IMR-90 (cell line): ENCODE results near the gene AGAP1. TPM values are rescaled to one million over a fixed set of nuclear protein-coding genes. Genes with fewer than 3 reads are reported as not detected.

Experiments used
- ATAC-seq: fragments of 200-7000 bp; cut with Tn5 transposase; 2 replicates; pipeline ENCODE4 v1.9.1; 2020; ENCODE audit warnings: low read depth, mild to moderate bottlenecking, moderate library complexity
- BruUV-seq: library from RNA; stranded (reverse); fragments of 400-500 nt; replicated peaks from 2 replicates; lab custom pipeline; 2021; lab: Mats Ljungman, UMichigan
- CTCF ChIA-PET: fragments of 300-600 bp; formaldehyde crosslinking; extraction: SDS; loops from one replicate; lab custom pipeline; 2021; ENCODE audit warnings: antibody characterized with exemption; lab: Yijun Ruan, JAX
- POLR2A ChIA-PET: fragments of 300-600 bp; sonication (Branson Sonifier 250); formaldehyde crosslinking; loops from one replicate; lab custom pipeline; 2022; ENCODE audit warnings: antibody characterized with exemption; ENCODE audit not compliant: unreplicated experiment; lab: Charles Lee
- DNase-seq: peaks from one replicate; pipeline ENCODE4 v3.0.0; 2013
- H2AFZ ChIP-seq: replicated peaks from 2 replicates; pipeline ENCODE3; 2013; ENCODE audit warnings: low read length, mild to moderate bottlenecking; ENCODE audit not compliant: poor library complexity
- H2AK5ac ChIP-seq: 2 replicates; pipeline ENCODE4 v1.6.1; 2013; ENCODE audit warnings: low read depth, low read length, inconsistent platforms
- H2AK9ac ChIP-seq: replicated peaks from 2 replicates; pipeline ENCODE3; 2013; ENCODE audit warnings: mild to moderate bottlenecking, low read depth, low read length, moderate library complexity; ENCODE audit not compliant: poor library complexity
- H2BK120ac ChIP-seq: 2 replicates; pipeline ENCODE4 v1.6.1; 2013; ENCODE audit warnings: low read depth, low read length, inconsistent platforms
- H2BK15ac ChIP-seq: 3 replicates; pipeline ENCODE4 v1.6.1; 2013; ENCODE audit warnings: low read depth, low read length, inconsistent platforms
- H2BK20ac ChIP-seq: 2 replicates; pipeline ENCODE4 v1.6.1; 2013; ENCODE audit warnings: low read depth, mild to moderate bottlenecking, inconsistent platforms, low read length, moderate library complexity
- H2BK5ac ChIP-seq: 2 replicates; pipeline ENCODE4 v1.6.1; 2013; ENCODE audit warnings: mild to moderate bottlenecking, low read depth, low read length, inconsistent platforms; ENCODE audit not compliant: poor library complexity, severe bottlenecking
- H3K14ac ChIP-seq: replicated peaks from 2 replicates; pipeline ENCODE4 v1.6.1; 2013; ENCODE audit warnings: low read depth, low read length, inconsistent platforms
- H3K18ac ChIP-seq: 2 replicates; pipeline ENCODE4 v1.6.1; 2013; ENCODE audit warnings: low read depth, low read length, control low read depth
- H3K23ac ChIP-seq: 2 replicates; pipeline ENCODE4 v1.6.1; 2013; ENCODE audit warnings: low read depth, low read length, inconsistent platforms
- H3K27ac ChIP-seq: 2 replicates; pipeline ENCODE4 v1.5.1; 2013; ENCODE audit warnings: mild to moderate bottlenecking, control low read depth, low read length; ENCODE audit not compliant: insufficient read depth
- H3K27me3 ChIP-seq: 2 replicates; pipeline ENCODE4 v1.6.1; 2013; ENCODE audit warnings: low read length; ENCODE audit not compliant: control insufficient read depth, insufficient read depth
- H3K36me3 ChIP-seq: 2 replicates; pipeline ENCODE4 v1.6.1; 2013; ENCODE audit warnings: low read length, mixed read lengths; ENCODE audit not compliant: control insufficient read depth, insufficient read depth
- H3K4ac ChIP-seq: 2 replicates; pipeline ENCODE4 v1.6.1; 2013; ENCODE audit warnings: low read depth, low read length, inconsistent platforms
- H3K4me1 ChIP-seq: 2 replicates; pipeline ENCODE4 v1.6.1; 2013; ENCODE audit warnings: low read length, mixed read lengths; ENCODE audit not compliant: control insufficient read depth, insufficient read depth
- H3K4me2 ChIP-seq: 2 replicates; pipeline ENCODE4 v1.6.1; 2013; ENCODE audit warnings: low read depth, mild to moderate bottlenecking, control low read depth, low read length, moderate library complexity
- H3K4me3 ChIP-seq: 2 replicates; pipeline ENCODE4 v1.5.1; 2013; ENCODE audit warnings: low read depth, mild to moderate bottlenecking, control low read depth, low read length, moderate library complexity; ENCODE audit not compliant: insufficient read depth
- H3K56ac ChIP-seq: 2 replicates; pipeline ENCODE4 v1.6.1; 2013; ENCODE audit warnings: low read length, inconsistent platforms; ENCODE audit not compliant: insufficient read depth; ENCODE audit errors: extremely low read depth
- H3K79me1 ChIP-seq, 2 experiments: 2 replicates each; pipeline ENCODE4 v1.6.1; 2013; ENCODE audit warnings: low read length in 2 of 2, inconsistent platforms in 1 of 2, low read depth in 1 of 2
- H3K9ac ChIP-seq: 2 replicates; pipeline ENCODE4 v1.6.1; 2013; ENCODE audit warnings: low read depth, low read length, control low read depth
- H3K9me1 ChIP-seq: 2 replicates; pipeline ENCODE4 v1.6.1; 2013; ENCODE audit warnings: low read length, inconsistent platforms; ENCODE audit not compliant: insufficient read depth
- H3K9me3 ChIP-seq: 2 replicates; pipeline ENCODE4 v1.6.1; 2013; ENCODE audit warnings: low read length; ENCODE audit not compliant: control insufficient read depth, insufficient read depth
- H4K20me1 ChIP-seq: 2 replicates; pipeline ENCODE4 v1.6.1; 2013; ENCODE audit warnings: low read length, inconsistent platforms; ENCODE audit not compliant: insufficient read depth
- H4K5ac ChIP-seq: 2 replicates; pipeline ENCODE4 v1.6.1; 2013; ENCODE audit warnings: mild to moderate bottlenecking, low read depth, low read length, control low read depth
- H4K8ac ChIP-seq, 2 experiments: 2 replicates each; pipeline ENCODE4 v1.6.1; 2013; ENCODE audit warnings: low read depth in 2 of 2, low read length in 2 of 2, control low read depth in 1 of 2, inconsistent platforms in 1 of 2
- H4K91ac ChIP-seq: 2 replicates; pipeline ENCODE4 v1.6.1; 2013; ENCODE audit warnings: low read depth, low read length, inconsistent platforms; ENCODE audit not compliant: insufficient read depth
- RAD21 ChIP-seq: IDR thresholded peaks from 2 replicates; pipeline ENCODE4 v1.6.1; 2012; ENCODE audit warnings: low read length, improper control_type of control experiment
- WGBS, 2 experiments: methylation state at CpG; one replicate each; pipeline versions ENCODE4 v1.1.5 to v1.1.7; 2013; ENCODE audit warnings: missing lambda C conversion rate in 2 of 2; ENCODE audit not compliant: insufficient read length in 1 of 2; ENCODE audit errors: extremely low coverage in 2 of 2; 5-methylcytosine and 5-hydroxymethylcytosine counted together
- dilution Hi-C: fragments of 300-500 bp; cut with HindIII; formaldehyde crosslinking; loops from one replicate; pipeline ENCODE4 v1.14.3; 2018; ENCODE audit warnings: low sequenced_read_pairs; ENCODE audit not compliant: unreplicated experiment
- in situ Hi-C: fragments of 300-500 bp; cut with MboI; formaldehyde crosslinking; loops from 3 replicates; pipeline ENCODE4 v1.14.3; 2019; ENCODE audit warnings: low sequenced_read_pairs, inconsistent platforms, mixed read lengths
- intact Hi-C: fragments of 100-400 bp; cut with micrococcal nuclease; formaldehyde crosslinking; loops from 2 replicates; pipeline ENCODE4 v1.10.0; 2022
- polyA plus RNA-seq, 3 experiments: library from polyadenylated mRNA; depleted of rRNA; stranded (reverse); fragments of >200 nt; gene quantifications; 2 replicates each; pipeline ENCODE4 v1.2.3, GENCODE V29; 2012; ENCODE audit warnings: low replicate concordance in 1 of 3
- total RNA-seq: library from RNA; depleted of rRNA; stranded (reverse); fragments of >200 nt; gene quantifications from 2 replicates; pipeline ENCODE4 v1.2.3, GENCODE V29; 2012

Gene AGAP1
- total and polyA plus RNA-seq, 2 of the 4 experiments (the other 2 are of a cell fraction) = 15.1 to 16.4 TPM

DNA sequence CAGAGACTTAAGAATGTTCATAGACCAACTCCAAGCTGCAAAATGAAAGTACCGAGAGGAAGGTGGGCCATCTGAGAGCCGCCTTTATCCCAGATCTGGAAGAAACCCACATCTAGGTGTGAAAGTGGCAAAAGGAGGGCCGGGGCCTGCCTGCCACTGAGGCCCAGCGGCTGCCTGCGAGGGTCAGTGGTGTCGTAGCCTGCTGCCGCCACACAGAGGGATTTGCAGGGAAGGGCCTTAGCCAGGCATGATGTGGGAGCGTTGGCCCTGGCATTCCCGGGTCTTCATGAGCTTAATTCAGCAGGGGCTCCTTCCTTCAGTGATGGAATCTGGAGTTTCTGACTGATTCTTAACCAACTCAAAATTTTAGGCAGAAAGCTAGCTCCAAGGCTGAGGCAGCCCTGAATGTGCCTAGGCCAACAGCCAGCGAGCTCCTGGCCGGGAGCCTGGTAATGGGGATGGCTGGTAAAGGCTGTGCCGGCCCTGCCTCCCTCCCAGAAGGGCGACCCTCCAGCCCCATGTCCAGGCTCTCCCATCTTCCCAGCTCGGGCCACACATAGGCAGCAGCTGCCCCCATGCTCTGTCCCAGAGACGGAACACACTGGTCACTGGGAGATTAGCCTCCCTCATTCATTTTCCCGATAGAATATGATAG lies 230.1 kb downstream of the AGAP1 start:
- Histone ChIP-seq H2AFZ (no peak overlapping the region), H3K79me1 (peaks cover 0 to 8% of the 10 kb centered on the region in 2 experiments; a peak in 2 of 4 replicates), H3K56ac (no peak overlapping the region), H3K14ac (no peak overlapping the region), H2BK5ac (no peak overlapping the region), H4K91ac (no peak overlapping the region), H2BK20ac (no peak overlapping the region), H3K18ac (no peak overlapping the region), H2AK5ac (no peak overlapping the region), H3K4ac (no peak overlapping the region), H3K9me1 (peaks cover 9% of the 10 kb centered on the region; the same call in 1 of the 2 replicates), H3K27ac (no peak overlapping the region), H3K4me2 (no peak overlapping the region), H2BK120ac (no peak overlapping the region), H3K36me3 (no peaks in the 10 kb centered on the region), H3K9me3 (no peaks in the 10 kb centered on the region), H4K20me1 (peaks cover 7% of the 10 kb centered on the region; the same call in 1 of the 2 replicates), H2BK15ac (no peak overlapping the region), H4K5ac (no peak overlapping the region), H3K27me3 (no peaks in the 10 kb centered on the region), H4K8ac (no peak overlapping the region), H3K4me1 (peaks cover 4% of the 10 kb centered on the region; the same call in 1 of the 2 replicates), H3K23ac (no peak overlapping the region), H2AK9ac (no peak overlapping the region), H3K9ac (no peak overlapping the region), H3K4me3 (no peak overlapping the region)
- ATAC-seq (no peak), DNase-seq (no peak)
- intact Hi-C loops = no loop called here
- POLR2A ChIA-PET = no interaction called here
- dilution Hi-C loops = no loop called here
- CTCF ChIA-PET = no interaction called here
- in situ Hi-C loops = no loop called here
- WGBS, 2 experiments = 90% methylated on average over 6 of the region's 16 CpGs; no CpG with 5 or more reads in 1 of the 2 experiments
- no TSS peak for BruUV-seq
- no peak for TF ChIP-seq RAD21
